CD4-positive, alpha-beta T cell treated with Interleukin-2 at 100 ng/mL for 4 hours (primary cell): ENCODE data around the gene TNC.

Experiments
- DNase-seq: peaks from one replicate; pipeline ENCODE4 v3.0.0-alpha.2; 2020; ENCODE audit warnings: low spot score

Gene TNC

DNA sequence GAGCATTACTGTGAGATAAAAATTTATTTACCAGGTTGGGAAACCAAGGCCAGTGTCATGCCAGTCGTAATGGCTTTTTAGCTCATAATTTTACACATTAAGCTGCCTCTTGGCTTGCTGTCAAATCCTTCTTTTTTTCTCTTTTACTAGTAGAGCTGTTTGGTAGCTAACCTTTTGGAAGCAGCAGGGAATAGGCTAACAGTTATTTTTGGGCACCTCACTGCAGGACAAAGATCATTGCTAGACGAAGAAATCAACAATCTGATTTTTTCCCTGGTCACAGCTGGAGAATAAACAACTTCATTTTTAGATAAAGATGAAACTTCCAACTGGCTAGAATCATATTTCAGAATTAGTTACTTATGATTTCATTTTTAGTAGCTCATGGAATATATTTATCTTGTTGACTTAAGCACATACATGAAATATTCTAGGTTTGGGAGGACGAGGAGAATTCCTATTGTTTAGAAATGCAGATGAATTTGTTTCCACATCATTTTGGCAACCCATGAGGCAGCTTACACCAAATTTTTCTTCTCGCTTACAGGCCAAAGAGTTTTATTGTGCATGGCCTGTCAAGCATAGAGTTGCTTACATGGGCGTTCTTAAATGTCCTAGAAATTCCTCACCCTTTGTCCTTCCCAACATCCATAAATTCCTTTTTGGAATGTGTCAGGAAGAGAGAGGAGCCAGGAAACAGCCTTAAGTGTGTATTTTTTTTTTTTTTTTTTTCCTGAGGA, 19.6 kb downstream of the TNC start:
- DNase-seq: no peak

DNA sequence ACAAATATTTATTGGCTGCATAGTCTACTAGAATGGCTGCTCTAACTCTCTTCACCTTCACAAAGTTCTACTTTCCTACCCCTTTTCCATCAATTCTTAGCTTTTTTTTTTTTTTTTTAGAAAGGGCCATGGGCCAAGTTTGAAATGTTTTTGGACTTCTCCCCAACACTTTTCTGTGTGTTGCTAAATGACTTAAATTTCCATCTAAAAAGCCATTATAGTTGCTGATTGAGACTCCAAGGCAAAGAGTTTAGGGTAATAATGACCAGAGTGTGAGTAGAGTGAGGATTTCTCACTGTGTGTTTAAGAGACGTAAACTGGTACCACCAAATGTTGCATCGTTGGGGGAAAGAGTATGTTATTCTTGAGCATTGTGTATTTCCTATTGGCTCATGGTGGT, 24.4 kb downstream of the TNC start:
- DNase-seq: no peak

- DNase-seq: no peak
Measured at GRCh38 chr9:115090486-115090885, 27.5 kb downstream of the TNC start.

DNA sequence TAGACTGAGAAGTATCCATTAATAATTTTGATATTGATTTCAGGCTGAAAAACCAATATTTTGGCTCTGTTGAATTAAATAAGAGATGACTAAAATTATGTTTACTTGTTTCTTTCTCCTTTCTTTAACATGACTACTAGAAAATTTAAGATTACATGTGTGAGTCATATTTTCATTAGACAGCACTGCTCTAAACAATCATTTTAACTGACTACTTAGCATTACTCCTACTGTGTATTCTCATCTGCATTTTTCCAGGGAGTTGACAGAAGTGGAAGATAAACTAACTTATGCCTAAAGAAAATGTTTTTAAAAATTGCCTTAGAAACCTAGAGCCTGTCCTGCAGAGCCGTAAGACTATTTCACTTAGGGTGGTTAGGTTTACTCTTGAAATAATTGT, 29.1 kb downstream of the TNC start:
- DNase-seq: no peak

- DNase-seq: no peak
Measured at GRCh38 chr9:115086886-115087285, 31.1 kb downstream of the TNC start.

GRCh38 chr9:115086461-115086860, 31.5 kb downstream of the TNC start:
- no peak for DNase-seq

DNA sequence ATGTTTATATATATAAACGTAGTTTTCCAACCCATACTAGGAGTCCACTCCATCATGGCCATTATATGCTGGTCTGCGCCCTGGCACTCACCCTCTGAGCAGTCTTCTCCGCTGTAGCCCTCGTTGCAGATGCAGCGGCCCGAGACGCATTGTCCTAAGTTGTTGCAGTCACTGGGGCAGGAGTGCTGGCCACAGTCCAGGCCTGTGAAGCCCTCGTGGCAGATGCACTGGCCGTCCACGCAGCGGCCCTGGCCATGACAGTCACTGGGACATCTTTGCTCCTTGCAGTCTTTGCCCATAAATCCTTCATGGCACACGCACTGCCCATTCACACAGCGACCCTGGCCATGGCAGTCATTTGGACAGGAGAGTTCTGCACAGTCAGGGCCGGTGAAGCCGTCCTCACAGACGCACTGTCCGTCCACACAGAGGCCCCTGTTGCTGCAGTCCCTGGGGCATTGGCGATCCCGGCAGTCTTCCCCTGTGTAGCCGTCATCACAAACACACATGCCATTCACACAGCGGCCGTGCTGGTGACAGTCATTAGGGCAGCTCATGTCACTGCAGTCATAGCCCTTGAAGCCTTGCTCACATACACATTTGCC, 32.1 kb downstream of the TNC start:
- no peak for DNase-seq

GRCh38 chr9:115084709-115085108, 33.2 kb downstream of the TNC start:
- no peak for DNase-seq

- no peak for DNase-seq
Measured at GRCh38 chr9:115084157-115084556, 33.8 kb downstream of the TNC start.

DNA sequence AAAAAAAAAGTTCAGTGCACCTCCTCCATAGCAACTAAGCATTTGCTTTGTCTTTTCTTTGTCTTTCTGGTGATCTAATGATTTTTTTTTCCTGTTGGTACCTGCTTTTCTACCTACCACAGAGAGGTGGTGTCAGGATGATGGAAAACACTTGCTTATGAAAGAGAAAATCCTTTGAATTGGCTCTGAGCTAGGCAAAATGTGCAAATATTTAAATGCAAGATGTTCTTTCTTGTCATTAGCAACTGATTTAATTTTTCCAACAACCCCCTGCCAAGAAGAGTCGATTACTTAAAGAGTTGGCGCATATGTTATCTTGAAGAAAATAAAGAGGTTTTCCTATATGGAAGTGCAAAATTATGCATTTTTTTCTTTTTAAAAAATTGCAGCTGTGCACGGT, 37.7 kb downstream of the TNC start:
- DNase-seq: no peak

GRCh38 chr9:115079156-115079555, 38.8 kb downstream of the TNC start:
- no peak for DNase-seq

- DNase-seq: no peak
Measured at GRCh38 chr9:115073456-115073855, 44.5 kb downstream of the TNC start.

GRCh38 chr9:115071176-115071575, 46.8 kb downstream of the TNC start:
- DNase-seq: no peak

DNA sequence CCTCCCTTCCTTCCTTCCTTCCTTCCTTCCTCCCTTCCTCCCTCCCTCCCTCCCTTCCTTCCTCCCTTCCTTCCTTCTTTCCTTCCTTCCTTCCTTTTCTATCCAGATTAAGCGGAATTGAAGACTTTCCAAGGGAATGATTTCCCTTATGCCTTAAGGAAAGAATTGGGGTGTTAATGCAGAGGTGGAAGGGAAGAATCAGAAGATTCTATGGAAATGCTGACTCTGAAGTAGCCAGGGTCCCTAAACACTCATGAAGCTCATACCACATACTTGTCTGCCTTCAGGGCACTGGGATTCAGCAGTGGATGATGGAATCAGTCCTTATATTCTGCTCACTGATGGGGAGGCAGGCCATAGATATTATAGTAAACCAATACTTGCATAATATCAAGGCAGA, 48.2 kb downstream of the TNC start:
- no peak for DNase-seq

GRCh38 chr9:115069302-115069701, 48.7 kb downstream of the TNC start:
- no peak for DNase-seq

DNA sequence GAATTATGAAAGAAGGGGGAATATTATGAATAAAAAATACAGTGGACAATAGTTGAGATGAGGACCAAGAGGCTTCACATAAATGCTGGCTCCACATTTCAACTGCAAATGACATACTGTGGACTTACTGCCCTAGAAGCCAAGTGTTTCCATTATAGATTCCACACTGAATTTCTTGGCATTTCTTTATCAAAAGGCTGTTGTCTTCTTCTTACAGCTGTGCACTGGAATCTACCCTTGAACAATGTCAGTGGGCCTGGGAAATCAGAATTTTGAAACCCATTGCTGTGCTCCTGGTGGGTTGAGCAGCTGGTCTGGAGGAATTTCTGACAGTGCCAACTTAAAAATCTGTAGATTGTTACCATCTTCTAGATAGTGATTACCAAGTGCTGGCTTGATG, 49.9 kb downstream of the TNC start:
- no peak for DNase-seq

DNA sequence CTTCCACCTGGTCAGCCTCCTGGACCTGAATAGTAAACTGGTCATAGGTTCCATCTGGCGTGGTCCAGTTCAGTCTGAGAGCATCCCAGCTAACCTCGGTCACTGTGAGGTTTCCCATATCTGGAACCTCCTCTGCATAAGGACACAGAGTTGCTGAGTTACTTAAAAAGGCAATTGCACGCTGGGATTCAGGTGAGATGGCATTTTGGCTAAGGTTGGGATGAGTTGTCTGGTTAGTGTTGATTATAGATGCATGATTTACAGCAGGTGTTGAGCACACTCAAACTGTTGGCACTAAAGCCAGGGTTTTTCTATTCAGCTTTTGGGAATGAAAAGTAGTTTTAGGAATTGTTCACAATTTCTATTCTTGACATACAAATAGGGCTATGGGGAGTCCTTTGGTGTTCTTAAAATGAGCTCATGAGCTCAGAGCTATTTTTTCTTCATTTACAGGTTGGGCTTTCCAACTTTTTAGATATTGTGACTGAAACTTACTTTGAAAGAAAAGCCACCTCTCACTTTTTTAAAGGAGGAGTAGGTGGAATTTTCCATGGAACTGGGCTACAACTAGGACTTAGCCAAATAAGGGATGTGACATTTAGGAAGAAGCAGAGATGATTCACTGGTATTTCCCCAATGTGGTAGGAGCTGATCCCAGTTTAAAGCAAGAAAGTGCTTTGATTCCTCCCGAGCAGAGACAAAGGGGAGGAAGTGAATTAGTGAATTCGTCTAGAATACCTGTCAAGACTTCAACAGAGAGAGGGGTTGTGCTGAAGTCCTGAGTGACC, 54.7 kb downstream of the TNC start:
- no peak for DNase-seq

DNA sequence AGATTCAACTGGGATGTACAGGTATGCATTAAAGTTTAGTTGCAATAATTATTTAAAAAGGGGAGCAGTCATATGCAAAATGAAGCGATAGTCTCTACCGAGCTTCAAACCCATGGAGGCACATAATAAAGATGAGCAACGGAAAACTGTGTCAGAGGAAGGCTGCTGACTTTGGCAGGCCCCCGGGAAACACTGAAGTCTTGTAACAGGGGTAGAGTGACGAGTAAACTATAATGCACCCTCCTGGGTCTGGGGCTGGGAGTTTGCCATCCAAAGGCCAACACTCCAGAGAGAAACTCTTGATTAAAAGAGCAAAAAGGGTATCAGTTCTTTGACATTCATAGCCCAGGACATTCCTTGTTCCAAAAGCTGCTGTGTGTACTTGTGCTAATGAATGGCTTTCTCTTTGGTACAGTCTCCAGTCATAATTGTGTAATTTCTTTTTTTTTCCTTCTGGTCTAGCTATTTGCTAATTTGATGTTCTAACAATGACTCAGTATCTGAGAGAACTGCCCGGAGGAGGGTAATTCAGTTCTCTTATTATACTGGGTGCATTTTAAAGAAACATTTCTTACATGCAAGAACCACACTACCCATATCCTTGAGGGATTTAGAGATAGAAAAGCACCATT, 59.2 kb downstream of the TNC start:
- DNase-seq: no peak

DNA sequence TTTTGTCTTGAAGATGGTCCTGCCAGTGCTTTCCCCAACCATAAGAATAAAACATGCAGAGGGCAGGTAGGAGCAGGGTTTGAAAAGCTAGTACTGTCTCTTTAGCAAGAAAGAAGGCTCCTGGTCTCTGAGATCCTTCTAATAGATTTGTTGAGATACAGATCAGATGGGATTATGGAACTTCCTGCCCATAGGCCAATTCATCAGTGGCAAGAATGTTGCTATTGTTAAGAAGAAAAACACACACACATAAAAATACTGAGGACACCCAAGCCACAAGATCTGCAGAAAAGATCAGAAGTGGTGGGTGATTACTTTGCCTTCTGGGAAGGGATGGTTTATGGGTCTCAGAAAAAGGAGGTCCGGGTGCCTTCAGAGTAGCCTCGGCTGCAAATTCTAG, 59.8 kb downstream of the TNC start:
- DNase-seq: no peak

DNA sequence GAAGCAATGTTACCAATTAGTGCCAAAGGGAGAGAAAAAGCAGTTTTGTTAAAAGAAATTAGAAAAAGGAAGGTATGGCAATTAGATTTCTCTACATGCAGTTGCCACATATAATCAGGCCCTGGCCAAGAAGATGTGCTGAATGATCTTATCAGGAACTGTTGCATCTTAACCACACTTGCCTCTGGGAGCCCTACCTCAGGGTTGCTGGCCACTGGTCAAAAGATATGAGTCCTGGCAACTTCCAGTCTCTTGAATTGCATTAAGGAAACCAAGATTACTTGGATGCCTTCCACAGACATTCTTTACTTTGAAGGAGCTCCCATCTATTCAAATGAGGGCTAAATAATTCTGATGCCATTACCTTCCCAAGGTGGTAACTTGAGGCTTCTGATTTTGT, 60.4 kb downstream of the TNC start:
- DNase-seq: no peak

DNA sequence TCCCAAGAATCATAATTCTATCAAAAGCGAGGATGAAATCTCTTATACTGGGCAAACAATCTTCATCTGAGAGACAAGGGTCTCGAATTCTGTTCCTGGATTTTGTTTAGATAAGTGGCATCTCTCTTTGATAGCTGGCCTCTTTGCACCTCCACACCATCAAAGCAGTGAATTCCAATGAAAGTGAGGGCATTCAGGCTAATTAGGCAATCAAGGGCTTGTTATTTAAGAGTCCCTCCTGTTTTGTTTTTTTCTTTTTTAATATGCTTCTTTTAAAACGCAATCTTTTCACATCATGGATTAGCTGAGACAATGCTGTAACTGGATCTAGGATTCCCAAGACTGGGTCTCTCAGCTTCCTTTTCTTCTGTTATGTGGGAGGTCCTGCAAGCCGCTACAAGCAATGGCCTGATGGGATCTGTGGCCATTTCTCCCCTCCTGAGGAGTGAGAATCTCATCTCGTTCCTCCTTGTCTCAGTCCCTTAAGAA, 67.9 kb downstream of the TNC start:
- no peak for DNase-seq

DNA sequence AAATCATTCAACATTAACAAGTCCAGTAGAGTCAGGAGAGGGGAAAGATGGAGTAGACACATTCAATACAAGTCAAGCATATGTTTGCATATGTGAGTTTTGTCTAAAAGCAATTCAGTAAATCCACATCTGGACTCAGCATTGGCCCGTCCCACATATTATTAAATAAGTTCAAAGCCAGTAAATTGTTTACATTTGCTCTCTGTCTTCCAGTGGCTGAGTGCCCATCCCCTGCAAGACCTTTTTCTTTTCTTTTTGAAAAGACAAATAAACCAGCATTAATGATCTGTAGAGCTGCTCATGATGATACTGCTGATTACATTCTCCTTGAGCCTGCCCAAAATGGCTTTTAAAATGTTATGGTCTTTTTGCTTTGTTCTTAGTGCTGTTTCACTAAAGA, 71.1 kb downstream of the TNC start:
- no peak for DNase-seq

GRCh38 chr9:115046199-115046598, 71.8 kb downstream of the TNC start:
- no peak for DNase-seq
